ENCODE results near the gene KCNMA1.

Gene KCNMA1

DNA sequence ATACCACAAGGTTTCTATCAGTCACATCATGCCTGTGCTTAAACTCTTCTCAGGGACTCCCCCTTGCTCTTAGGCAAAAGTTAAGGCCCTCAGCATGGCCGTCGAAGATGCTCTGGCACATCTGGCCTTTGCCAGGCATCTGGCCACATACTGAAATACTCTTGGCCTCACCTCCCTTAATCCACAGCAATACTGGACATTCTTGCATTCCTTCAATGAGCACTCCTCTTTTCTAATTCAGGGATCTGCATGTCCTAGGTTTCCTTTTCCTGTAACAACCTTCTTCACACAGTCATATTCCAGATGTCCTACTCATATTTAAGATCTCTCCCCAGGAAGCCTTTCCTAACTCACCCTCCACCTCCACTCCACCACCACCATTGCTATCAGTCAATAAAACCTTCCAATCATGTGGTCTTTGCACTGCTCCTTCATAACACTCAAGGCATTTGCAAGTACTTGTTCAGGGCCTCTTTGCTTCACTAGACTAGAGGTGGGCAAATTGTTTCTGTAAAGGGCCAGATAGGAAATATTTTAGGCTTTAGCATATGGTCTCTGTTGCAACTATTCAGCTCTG is 216.6 kb downstream of the KCNMA1 start:
- no peak overlapping the region for H3K4me3 ChIP-seq (ENCODE audit: low read depth, low read length)
- no peak for TF ChIP-seq MYC (IDR thresholded peaks at IDR 0.05; ENCODE audit: low read depth, low read length)
- TF ChIP-seq, protein P1, sequence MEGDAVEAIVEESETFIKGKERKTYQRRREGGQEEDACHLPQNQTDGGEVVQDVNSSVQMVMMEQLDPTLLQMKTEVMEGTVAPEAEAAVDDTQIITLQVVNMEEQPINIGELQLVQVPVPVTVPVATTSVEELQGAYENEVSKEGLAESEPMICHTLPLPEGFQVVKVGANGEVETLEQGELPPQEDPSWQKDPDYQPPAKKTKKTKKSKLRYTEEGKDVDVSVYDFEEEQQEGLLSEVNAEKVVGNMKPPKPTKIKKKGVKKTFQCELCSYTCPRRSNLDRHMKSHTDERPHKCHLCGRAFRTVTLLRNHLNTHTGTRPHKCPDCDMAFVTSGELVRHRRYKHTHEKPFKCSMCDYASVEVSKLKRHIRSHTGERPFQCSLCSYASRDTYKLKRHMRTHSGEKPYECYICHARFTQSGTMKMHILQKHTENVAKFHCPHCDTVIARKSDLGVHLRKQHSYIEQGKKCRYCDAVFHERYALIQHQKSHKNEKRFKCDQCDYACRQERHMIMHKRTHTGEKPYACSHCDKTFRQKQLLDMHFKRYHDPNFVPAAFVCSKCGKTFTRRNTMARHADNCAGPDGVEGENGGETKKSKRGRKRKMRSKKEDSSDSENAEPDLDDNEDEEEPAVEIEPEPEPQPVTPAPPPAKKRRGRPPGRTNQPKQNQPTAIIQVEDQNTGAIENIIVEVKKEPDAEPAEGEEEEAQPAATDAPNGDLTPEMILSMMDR (IDR thresholded peaks at IDR 0.05; ENCODE audit: low read depth, low read length): no peak
- TF ChIP-seq, protein P2, sequence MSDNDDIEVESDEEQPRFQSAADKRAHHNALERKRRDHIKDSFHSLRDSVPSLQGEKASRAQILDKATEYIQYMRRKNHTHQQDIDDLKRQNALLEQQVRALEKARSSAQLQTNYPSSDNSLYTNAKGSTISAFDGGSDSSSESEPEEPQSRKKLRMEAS (IDR thresholded peaks at IDR 0.05; ENCODE audit: low read depth, low read length): no peak
- TF ChIP-seq POLR2A (IDR thresholded peaks at IDR 0.05; ENCODE audit: extremely low read depth, insufficient read length): no peak
- no peak for DNase-seq (ENCODE audit: low read depth)

DNA sequence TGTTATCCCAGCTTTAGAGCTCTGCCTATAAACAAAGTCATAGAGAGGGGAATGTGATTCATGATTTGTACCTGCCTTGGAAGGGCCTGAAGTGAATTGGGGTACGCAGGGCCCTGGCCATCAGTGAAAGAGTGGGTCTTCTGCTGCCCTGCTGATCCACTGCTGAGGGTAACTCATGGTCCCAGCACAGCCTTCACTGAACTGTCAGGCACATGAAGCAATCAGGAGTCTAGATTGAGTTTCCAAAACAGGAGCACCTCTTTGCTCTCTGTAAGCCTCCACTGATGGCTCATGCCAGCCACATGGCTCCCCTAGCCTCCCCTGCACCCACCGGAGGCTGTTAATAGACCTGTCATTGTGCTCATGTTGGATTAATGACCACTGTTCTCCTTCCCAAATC is 217.6 kb downstream of the KCNMA1 start:
- DNase-seq (ENCODE audit: low read depth): no peak
- no peak for TF ChIP-seq MYC (IDR thresholded peaks at IDR 0.05; ENCODE audit: low read depth, low read length)

DNA sequence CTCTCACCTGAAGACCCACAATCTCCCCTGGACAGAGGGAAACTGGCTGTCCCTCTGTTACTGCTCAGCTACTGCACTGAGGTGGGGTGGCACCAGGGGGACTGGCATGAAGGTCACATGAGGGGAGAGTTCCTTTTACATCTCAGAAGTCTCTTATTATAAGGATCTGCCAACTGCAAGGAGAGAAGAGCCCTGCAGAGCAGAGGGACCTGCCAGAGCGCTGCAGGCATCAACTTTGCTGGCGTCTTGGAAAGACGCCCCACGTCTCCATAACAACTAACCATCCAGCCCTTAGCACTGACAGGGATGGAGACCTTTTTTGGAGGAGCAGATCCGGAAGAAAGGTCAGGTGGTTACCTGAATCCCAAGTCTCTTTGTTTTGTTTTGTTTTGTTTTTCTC is 218.6 kb downstream of the KCNMA1 start:
- no peak overlapping the region for H3K4me3 ChIP-seq (ENCODE audit: low read depth, low read length)
- TF ChIP-seq, protein P1 (IDR thresholded peaks at IDR 0.05; ENCODE audit: low read depth, low read length): no peak
- TF ChIP-seq MYC (IDR thresholded peaks at IDR 0.05; ENCODE audit: low read depth, low read length) (no peak), POLR2A (IDR thresholded peaks at IDR 0.05; ENCODE audit: extremely low read depth, insufficient read length) (no peak)
- TF ChIP-seq, protein P2 (IDR thresholded peaks at IDR 0.05; ENCODE audit: low read depth, low read length): no peak
- no peak for DNase-seq (ENCODE audit: low read depth)

More for the DNA sequence above, 217.6 kb downstream of the KCNMA1 start:
- H3K4me3 ChIP-seq (ENCODE audit: low read depth, low read length): no peak overlapping the region

DNA sequence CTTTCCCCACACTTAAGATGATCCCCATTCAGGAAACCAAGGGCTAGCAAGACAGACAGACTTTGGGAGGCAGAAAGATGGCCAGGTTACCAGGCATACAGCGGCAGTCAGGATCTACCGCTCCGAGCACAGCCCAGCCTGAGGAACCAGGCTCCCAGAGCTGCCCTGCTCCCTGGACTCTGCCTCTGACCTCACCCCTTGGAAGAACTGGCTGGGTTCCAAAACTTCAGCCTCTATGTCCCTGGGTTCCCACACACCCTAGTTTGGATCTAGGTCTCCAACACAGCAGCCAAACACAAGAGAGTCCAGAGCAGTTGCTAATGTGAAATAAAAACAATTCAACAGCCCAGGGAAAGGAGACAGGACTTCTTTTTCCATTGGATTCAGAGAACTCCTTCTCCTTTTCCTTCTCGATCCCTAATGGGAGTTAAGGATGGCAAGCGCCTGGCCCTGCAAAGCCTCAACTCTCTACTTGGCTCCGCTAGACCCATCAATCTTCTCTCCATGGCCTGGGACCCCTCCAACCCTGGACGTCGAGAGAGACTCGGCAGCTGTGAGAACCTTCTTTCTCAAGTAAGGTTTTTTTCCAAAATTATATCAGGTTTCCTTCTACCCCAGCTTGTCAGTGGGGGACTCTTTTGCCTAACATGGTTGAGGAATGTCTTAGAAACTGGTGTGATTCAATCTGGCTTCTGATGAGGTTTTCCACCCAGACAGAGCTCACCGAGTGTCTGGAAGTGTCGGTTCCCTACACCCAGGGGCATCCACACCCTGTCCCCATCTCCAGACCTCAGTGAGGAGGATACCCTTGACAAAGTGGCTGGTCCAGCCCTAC is 219.6 kb downstream of the KCNMA1 start:
- no peak for DNase-seq (ENCODE audit: low read depth)
- H3K4me3 ChIP-seq (ENCODE audit: low read depth, low read length): no peak overlapping the region
- no peak for TF ChIP-seq POLR2A (IDR thresholded peaks at IDR 0.05; ENCODE audit: extremely low read depth, insufficient read length)
- TF ChIP-seq, protein P2 (IDR thresholded peaks at IDR 0.05; ENCODE audit: low read depth, low read length): no peak
- TF ChIP-seq, protein P1 (IDR thresholded peaks at IDR 0.05; ENCODE audit: low read depth, low read length): no peak

DNA sequence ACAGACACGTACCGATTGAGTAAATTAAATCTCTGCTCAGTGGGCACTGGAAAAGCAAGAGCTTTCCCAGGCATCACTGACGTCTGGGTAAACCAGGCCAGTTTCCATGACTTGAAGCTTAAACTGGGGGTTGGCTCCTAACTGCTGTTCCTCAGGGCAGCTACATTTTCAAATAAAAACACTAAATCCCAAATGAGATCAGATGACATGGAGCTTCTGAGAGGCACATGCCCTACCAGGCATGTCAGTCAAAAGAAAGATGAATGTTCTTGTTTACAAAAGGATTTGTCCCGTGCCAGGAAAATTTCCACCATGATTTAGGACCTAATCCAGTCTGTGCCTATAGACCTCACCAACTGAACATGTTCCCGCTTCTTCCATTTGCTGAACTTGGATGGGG is 220.2 kb downstream of the KCNMA1 start:
- no peak for DNase-seq (ENCODE audit: low read depth)
- no peak overlapping the region for H3K4me3 ChIP-seq (ENCODE audit: low read depth, low read length)
- TF ChIP-seq, protein P1 (IDR thresholded peaks at IDR 0.05; ENCODE audit: low read depth, low read length): no peak
- TF ChIP-seq MYC (IDR thresholded peaks at IDR 0.05; ENCODE audit: low read depth, low read length) (no peak), POLR2A (IDR thresholded peaks at IDR 0.05; ENCODE audit: extremely low read depth, insufficient read length) (no peak)
- TF ChIP-seq, protein P2 (IDR thresholded peaks at IDR 0.05; ENCODE audit: low read depth, low read length): no peak

DNA sequence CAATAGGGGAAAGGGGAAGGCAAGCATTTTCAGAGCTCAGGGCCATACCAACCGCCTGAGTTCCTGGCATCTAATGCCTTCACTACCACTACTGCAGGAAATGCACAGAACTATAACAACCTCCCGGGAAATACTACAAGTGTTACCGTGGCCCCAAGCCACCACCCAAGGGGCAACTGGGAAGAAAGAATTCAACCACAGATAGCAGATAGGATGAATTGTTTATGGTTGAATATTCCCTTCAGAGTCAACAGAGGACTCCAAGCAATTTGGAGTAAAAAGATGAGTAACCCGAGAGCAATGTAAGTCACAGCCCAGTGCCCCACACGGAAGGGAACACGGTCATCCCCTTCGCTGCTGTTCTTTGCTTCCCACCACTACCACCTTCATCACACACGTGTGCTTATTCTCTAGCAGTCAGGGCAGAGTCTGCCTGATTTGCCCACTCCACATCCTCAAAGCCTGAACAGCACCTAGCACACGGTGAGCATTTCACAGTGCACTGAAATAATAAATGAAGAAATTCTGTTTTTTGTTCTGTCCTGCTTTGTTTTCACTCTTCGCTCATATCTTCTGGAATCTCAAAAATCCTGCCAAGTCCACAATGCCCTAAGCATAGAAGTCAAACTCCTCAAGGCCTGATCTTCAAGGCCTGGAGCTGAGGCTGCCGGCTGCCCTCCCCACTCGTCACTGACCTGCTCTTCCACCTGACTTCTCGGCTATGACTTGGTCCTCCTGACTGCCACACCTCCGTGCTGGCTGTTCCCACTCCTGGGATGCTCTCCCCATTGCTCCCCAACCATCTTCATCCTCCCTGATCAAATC is 221.1 kb downstream of the KCNMA1 start:
- H3K4me3 ChIP-seq (ENCODE audit: low read depth, low read length): no peak overlapping the region
- TF ChIP-seq, protein P1 (IDR thresholded peaks at IDR 0.05; ENCODE audit: low read depth, low read length): no peak
- TF ChIP-seq MYC (IDR thresholded peaks at IDR 0.05; ENCODE audit: low read depth, low read length) (no peak), POLR2A (IDR thresholded peaks at IDR 0.05; ENCODE audit: extremely low read depth, insufficient read length) (no peak)
- TF ChIP-seq, protein P2 (IDR thresholded peaks at IDR 0.05; ENCODE audit: low read depth, low read length): no peak
- no peak for DNase-seq (ENCODE audit: low read depth)

Measured in NB4 (cell line).